ENCODE measurements around the gene PCSK1N.
"Not testable (repeated sequence)": the region's sequence is repeated elsewhere in the genome, so short reads cannot be mapped to it uniquely, and the experiment has no call there.

The PCSK1N gene, protein sequence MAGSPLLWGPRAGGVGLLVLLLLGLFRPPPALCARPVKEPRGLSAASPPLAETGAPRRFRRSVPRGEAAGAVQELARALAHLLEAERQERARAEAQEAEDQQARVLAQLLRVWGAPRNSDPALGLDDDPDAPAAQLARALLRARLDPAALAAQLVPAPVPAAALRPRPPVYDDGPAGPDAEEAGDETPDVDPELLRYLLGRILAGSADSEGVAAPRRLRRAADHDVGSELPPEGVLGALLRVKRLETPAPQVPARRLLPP

DNA sequence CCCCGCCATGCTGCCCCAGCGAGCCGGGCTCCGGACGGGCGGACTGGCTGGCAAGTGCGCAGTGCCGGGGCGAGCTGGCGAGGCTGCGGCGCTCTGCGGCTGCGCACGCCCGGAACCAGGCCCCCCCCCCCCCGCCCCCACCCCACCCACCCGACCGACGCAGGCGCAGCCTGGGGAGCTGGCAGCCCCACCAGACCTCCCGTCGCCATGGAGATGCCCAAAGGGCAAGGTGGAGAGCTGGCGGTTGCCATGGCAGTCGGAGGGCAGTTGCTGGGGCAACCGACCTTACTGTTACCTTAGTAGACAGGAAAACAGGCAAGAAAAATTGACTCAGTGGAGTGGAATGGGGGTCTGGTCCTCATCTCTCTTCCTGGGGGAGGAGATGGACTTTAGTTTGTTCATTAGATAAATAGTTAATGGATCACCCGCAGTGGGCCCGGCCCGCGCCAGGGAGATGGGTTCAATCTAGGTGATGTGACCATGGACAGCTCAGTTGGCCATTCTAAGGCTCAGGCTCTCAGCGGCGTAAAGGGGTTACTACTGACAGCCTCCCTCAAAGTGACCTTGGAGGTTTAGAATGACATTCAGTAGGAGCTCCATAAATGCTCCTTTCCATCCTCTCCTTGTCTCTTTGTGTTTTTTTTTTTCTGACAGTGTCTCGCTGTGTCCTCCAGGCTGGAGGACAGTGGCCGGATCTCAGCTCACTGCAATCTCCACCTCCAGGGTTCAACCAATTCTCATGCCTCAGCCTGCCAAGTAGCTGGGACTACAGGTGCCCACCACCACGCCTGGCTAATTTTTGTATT is at the start of gene PCSK1N:
Gene PCSK1N (minus strand): TSS at position 87 of the 806 bp plus-strand sequence. CDS start 78 bp downstream, at position 9.
- FAIRE-seq: no peak
- no peak for DNase-seq (ENCODE audit: extremely low spot score, insufficient read length, low read depth)

DNA sequence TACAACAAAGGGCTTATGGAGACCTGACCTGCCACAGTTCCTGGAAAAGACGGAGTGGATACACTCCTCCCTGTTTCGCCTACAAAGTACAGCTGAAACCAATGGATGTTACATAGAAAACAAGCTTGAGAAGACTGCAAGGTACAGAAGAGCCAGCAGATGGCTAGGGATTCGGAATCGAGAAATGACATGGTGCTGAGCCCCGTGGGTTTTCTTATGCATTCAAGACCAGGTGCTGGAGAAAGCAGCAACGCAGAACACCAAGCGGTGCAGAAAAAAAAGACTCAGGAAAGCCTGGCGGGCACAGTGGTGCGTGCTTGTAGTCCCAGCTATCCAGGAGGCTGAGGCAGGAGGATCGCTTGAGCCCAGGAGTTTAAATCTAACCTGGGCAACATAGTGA is 48.3 kb upstream of the PCSK1N start:
- FAIRE-seq (no peak), DNase-seq (ENCODE audit: extremely low spot score, insufficient read length, low read depth) (no peak)

DNA sequence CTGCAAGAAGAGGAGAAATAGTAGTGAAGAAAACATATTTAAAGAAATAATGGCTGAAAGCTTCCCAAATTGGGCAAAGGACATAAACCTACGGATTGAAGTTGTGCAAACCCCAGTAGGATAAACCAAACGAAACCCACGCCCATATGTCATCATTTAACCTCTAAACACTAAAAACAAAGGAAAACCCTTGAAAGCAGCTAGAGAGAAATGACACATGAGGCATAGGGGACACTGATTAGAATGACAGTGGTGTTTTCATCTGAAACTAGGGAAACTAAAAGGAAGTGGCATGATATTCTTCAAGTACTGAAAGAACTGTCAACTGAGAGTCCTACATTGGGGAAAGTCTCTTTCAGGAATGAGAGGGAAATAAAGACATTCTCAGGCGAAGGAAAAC is 41.5 kb upstream of the PCSK1N start:
- not testable (repeated sequence) for DNase-seq (ENCODE audit: extremely low spot score, insufficient read length, low read depth); FAIRE-seq

DNA sequence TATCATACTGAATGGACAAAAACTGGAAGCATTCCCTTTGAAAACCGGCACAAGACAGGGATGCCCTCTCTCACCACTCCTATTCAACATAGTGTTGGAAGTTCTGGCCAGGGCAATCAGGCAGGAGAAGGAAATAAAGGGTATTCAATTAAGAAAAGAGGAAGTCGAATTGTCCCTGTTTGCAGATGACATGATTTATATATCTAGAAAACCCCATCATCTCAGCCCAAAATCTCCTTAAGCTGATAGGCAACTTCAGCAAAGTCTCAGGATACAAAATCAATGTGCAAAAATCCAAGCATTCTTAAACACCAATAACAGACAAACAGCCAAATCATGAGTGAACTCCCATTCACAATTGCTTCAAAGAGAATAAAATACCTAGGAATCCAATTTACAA is 36.6 kb upstream of the PCSK1N start:
- not testable (repeated sequence) for DNase-seq (ENCODE audit: extremely low spot score, insufficient read length, low read depth); FAIRE-seq

DNA sequence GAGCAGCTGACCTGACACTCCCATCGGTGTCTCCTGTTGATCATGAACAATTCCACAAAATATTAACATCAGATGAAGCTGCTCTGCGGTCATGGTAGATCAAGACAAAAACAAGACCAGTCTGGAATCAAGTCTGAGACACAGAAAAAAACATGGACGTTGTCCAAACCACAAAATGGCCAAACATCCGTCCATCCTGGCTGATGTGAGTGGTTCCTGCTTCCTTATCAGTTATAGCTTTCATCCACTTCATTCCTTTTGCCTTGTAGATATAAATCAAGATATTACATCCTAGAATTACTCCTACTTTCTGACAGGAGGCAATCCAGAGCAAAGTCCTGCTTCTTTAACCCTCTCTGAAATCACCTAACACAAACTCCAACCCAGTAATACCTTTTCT is 28.8 kb upstream of the PCSK1N start:
- FAIRE-seq (no peak), DNase-seq (ENCODE audit: extremely low spot score, insufficient read length, low read depth) (no peak)

DNA sequence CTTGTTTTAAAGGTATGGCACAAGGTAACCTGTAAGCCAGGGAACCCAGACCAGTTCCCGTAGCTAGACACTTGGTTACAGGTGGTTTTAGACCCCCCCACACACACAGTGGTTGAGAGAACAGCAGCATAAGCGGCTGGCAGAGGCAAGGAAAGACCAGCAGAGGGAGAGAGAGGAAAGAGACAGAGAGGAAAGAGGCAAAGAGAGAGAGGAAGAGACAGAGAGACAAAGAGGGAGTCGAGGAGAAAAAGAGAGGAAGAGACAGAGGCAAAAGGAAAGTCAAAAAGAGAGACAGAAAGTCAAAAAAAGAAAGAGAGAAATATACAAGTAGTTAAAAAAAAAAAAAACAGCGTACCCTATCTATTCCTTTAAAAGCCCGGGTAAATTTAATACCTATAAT is 19.5 kb upstream of the PCSK1N start:
- no peak for DNase-seq (ENCODE audit: extremely low spot score, insufficient read length, low read depth)
- no peak for FAIRE-seq

DNA sequence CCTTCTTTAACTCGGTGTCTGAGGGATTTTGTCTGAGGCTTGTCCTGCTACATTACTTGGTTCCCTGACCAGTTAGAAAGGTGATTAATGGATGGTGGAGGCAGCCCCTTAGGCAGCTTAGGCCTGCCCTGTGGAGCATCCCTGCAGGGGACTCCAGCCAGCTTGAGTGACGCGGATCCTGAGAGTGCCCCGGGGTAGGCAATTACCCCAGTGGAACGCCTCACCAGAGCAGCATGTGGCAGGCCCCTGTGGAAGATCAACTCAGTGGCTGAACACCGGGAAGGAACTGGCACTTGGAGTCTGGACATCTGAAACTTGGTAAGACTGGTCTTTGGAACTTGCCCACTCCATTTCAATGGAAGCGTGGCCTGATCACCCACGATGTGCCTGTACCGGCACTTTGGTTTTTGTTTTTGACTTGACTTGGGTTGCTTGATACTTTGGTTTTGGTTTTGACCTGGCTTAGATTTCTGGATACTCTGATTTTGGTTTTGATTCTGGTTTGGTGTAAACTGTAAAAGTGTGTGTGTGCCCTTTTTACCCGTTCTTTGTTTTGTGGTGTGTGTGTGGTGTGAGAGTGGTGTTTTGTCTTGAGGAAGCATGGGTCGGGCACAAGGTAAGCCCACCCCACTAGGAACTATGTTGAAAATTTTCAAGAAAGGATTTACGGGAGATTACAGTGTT is 18.9 kb upstream of the PCSK1N start:
- not testable (repeated sequence) for DNase-seq (ENCODE audit: extremely low spot score, insufficient read length, low read depth); FAIRE-seq

DNA sequence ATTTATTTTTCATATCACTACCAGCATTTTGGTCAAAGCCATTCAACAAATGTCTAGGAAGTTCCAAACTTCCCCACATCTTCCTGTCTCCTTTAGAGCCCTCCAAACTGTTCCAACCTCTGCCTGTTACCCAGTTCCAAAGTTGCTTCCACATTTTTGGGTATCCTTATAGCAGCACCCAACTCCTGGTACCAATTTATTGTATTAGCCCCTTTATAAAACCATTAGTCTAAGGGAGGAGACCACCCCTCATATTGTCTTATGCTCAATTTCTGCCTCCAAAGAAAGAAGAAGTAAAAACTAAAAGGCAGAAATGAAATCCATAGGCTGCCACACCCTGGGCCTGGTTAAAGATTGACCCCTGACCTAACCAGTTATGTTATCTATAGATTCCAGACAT is 18.1 kb upstream of the PCSK1N start:
- FAIRE-seq; DNase-seq (ENCODE audit: extremely low spot score, insufficient read length, low read depth): not testable (repeated sequence)

DNA sequence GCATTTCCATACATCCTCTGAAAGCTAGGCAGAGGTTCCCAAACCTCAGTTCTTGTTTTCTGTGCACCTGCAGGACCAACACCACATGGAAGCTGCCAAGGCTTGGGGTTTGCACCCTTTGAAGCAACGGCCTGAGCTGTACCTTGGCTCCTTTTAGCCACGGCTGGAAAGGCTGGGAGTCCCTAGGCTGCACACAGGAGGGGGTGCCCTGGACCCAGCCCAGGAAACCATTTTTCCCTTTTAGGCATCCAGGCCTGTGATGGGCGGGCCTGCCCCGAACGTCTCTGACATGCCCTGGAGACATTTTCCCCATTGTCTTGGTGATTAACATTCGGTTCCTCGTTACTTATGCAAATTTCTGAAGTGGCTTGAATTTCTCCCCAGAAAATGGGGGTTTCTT is 17.4 kb upstream of the PCSK1N start:
- FAIRE-seq (no peak), DNase-seq (ENCODE audit: extremely low spot score, insufficient read length, low read depth) (no peak)

DNA sequence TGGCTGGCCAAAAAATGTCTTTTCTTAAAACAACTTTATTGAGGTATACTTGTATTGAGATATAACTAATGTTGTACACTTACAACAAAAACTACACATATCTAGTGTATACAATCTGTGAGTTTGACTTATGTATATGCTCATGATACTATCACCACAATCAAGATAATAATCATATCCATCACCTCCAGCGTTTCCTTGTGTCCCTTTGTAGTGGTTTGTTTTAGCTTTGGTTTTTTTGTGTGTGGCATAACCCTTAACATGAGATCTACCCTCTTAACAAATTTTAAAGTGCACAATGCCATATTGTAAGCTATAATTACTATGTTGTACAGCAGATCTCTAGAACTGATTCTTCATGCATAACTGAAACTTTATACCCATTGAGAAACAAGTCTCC is 13.4 kb upstream of the PCSK1N start:
- no peak for FAIRE-seq
- DNase-seq (ENCODE audit: extremely low spot score, insufficient read length, low read depth): no peak

DNA sequence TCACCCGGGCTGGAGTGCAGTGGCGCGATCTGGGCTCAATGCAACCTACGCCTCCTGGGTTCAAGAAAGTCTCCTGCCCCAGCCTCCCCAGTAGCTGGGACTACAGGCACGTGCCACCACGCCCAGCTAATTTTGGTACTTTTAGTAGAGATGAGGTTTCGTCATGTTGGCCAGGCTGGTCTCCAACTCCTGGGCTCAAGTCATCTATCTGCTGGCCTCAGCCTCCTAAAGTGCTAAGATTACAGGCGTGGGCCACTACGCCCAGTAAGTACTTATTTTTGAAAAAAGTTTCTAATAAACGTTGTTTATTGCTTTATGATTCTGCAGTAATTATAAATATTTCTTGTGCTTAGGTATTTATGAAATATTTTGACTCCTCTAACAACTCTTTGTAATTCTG is 4.3 kb upstream of the PCSK1N start:
- DNase-seq (ENCODE audit: extremely low spot score, insufficient read length, low read depth) (no peak), FAIRE-seq (no peak)

DNA sequence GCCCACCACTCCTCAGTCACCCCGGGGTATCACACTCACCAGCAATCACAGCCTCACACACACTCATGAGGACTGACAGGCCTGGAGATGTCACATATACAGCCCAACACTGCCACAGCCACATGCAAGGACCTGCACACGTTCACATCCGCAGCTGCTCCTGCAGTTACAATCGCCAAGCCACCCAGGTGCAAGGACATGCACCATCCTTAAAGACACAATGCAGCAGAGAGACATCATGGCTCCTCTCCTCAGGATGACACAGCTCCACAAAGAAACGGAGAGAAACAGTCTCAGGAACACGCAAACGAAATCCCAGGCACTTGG is 1.1 kb downstream of the PCSK1N start:
- DNase-seq (ENCODE audit: extremely low spot score, insufficient read length, low read depth) (no peak), FAIRE-seq (no peak)

DNA sequence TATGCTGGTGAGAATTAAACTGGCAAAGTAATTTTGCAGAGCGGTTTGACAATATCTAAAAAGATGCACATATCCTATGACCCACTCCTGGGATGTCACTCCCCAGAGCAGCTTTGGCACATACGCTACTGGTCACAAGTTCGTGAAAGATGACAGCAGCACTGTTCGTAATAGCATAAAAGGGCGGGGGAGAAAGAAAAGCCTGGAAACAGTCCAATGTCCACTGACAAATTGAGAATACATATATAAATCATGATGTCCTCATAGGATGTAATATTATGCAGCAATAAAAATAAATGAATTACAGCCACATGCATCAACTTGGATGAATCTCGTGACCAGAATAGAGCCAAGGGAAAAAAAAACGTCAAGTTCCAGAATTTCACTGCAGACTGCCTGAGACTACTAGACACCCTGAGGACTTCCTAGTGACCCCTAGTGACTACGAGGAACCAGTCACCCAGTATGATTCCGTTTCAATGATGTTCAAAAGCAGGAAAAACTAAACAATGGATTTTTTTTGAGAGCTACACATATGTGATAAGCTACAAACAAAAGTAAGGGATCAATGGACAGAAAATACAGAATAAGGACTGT is 1.8 kb downstream of the PCSK1N start:
- no peak for DNase-seq (ENCODE audit: extremely low spot score, insufficient read length, low read depth)
- no peak for FAIRE-seq

DNA sequence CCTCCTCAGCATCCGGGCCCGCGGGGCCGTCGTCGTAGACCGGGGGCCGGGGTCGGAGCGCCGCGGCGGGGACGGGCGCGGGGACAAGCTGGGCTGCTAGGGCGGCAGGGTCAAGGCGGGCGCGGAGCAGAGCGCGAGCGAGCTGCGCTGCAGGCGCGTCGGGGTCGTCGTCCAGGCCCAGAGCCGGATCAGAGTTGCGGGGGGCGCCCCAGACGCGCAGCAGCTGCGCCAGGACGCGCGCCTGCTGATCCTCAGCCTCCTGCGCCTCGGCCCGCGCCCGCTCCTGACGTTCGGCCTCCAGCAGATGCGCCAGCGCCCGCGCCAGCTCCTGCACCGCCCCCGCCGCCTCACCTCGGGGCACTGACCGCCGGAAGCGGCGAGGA is 3.5 kb downstream of the PCSK1N start:
- FAIRE-seq: no peak
- no peak for DNase-seq (ENCODE audit: extremely low spot score, insufficient read length, low read depth)

DNA sequence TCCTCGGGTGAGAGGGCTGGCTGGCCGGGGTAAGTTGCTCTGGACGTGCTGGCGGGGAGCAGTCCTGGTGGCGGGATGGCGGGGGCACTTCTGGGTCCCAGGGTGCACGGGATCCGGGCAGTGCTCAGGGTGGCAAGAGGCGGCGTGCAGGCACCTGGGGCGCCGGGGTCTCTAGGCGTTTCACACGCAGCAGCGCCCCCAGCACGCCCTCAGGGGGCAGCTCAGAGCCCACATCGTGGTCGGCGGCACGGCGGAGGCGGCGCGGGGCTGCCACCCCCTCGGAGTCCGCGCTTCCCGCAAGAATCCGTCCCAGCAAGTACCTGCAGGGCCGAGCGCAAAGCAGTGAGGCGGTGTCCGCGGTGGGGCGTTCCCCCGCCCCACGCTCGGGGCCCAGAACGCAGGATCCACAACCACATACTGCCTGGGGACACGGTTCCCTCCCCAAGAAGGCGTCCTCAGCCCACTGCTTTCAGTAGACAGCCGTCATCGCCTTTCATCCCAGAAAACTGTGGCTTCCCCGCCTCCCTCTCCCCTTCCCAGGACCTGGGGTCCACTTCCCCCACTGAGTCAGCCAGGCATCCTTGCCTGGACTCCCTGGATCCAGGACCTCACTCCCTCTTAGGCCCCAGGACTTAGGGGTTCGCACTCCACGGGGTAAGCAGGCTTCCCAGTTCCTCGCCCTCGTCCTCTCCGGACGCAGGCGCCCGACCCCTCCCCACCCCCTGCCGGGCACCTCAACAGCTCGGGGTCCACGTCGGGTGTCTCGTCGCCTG is 4.1 kb downstream of the PCSK1N start:
- FAIRE-seq (no peak), DNase-seq (ENCODE audit: extremely low spot score, insufficient read length, low read depth) (no peak)

DNA sequence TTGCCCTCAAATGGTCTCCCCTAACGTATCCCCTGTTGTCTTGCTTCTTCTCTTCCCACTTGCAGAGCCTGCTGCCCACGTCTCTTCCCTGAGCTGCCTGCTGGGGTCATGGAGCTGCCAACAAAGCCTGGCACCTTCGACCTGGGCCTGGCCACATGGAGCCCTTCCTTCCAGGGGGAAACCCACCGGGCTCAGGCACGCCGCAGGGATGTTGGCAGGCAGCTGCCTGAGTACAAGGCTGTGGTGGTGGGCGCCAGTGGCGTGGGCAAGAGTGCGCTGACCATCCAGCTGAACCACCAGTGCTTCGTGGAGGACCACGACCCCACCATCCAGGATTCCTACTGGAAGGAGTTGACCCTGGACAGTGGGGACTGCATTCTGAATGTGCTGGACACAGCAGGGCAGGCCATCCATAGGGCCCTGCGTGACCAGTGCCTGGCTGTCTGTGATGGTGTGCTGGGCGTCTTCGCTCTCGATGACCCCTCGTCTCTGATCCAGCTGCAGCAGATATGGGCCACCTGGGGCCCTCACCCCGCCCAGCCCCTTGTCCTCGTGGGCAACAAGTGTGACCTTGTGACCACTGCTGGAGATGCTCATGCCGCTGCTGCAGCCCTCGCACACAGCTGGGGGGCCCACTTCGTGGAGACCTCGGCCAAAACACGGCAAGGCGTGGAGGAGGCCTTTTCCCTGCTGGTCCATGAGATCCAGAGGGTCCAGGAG is 6.2 kb downstream of the PCSK1N start:
- FAIRE-seq: no peak
- no peak for DNase-seq (ENCODE audit: extremely low spot score, insufficient read length, low read depth)

DNA sequence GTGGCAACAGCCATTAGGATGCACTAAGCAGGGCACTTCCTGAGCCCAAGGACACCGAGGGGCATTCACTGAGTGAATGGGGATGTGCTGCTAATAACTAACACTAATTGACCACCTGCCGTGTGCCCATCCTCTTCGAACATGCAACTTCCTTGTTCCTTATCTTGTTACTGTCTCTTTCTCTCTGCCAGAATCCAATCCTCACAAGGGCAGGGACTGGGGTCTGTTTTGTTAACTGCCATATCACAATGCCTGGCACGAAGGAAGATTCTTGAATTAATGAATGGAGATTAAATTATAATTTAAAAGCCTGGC is 7.8 kb downstream of the PCSK1N start:
- no peak for FAIRE-seq
- no peak for DNase-seq (ENCODE audit: extremely low spot score, insufficient read length, low read depth)

DNA sequence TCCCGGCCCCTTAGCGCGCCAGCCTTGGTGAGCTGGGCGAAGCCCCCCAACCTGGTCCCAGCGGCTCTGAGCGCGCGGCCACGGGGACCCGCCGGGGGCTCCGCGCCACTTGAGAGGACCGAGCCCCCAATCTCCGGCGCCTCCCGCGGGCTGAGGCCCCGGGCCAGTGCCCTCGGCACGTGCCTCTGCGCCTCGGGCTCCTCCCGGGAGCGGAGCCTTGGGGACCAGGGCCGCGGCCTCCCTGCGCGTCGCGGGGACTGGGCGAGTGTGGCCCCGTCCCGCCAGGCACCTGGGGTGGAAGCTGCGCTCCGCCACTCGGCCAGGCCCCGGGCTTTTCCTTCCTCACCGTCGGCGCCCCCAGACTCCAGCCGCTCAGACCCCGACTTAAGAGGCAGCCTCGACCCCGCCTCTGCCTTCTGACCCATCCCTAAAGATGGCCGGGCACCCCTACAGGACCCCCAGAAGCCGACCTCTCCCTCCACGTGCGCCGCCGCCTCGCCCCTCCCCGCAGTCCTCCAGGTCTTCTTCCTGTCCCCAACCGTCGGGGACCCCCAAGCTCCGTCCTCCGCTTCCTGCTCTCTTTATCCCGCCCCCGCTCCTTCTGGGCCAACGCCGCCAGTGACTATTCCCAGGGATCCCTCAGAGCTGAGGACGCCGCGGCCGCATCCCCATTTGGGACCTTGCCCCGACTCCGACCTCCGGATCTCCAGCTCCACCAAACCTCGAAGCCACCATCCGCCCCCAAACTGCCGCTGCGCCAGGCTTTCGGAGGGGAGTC is 8.3 kb downstream of the PCSK1N start:
- no peak for FAIRE-seq

More for the DNA sequence above, 8.3 kb downstream of the PCSK1N start:
- DNase-seq (ENCODE audit: extremely low spot score, insufficient read length, low read depth): no peak

Measured in GM18507 (cell line).